ENCODE data around the gene WARS2. TPM values are rescaled to one million over a fixed set of nuclear protein-coding genes. Genes with fewer than 3 reads are reported as not detected.
A peak's percentile ranks its signal among the peaks of the same experiment; 100 is the strongest.

The WARS2 gene
- total RNA-seq, 6 experiments from 2014 or later: 4.3 to 8.7 (median 6.2) TPM

- ATAC-seq (no peak), DNase-seq (no peak)
- 89% methylated on average over 1 of the region's 1 CpG for WGBS (ENCODE audit: insufficient coverage, low coverage, low lambda C conversion rate, missing lambda C conversion rate)
- TF ChIP-seq, protein P1, sequence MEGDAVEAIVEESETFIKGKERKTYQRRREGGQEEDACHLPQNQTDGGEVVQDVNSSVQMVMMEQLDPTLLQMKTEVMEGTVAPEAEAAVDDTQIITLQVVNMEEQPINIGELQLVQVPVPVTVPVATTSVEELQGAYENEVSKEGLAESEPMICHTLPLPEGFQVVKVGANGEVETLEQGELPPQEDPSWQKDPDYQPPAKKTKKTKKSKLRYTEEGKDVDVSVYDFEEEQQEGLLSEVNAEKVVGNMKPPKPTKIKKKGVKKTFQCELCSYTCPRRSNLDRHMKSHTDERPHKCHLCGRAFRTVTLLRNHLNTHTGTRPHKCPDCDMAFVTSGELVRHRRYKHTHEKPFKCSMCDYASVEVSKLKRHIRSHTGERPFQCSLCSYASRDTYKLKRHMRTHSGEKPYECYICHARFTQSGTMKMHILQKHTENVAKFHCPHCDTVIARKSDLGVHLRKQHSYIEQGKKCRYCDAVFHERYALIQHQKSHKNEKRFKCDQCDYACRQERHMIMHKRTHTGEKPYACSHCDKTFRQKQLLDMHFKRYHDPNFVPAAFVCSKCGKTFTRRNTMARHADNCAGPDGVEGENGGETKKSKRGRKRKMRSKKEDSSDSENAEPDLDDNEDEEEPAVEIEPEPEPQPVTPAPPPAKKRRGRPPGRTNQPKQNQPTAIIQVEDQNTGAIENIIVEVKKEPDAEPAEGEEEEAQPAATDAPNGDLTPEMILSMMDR (IDR thresholded peaks at IDR 0.05): no peak
- no peak for TF ChIP-seq POLR2A (IDR thresholded peaks at IDR 0.05)
- H3K27me3 ChIP-seq: no peaks in the 10 kb centered on the region
- no peak overlapping the region for H3K4me3 ChIP-seq
- intact Hi-C loops (cut with DNase I): no loop called here
- H3K36me3 ChIP-seq: no peaks in the 10 kb centered on the region
- no peaks in the 10 kb centered on the region for H3K9me3 ChIP-seq
- no peak overlapping the region for H3K27ac ChIP-seq
- peaks cover 0 to 15% (median 7%) of the 10 kb centered on the region in 4 donors for H3K4me1 ChIP-seq
These were observed 3.3 kb upstream of the WARS2 start for GRCh38 chr1:119143706-119144105.

GRCh38 chr1:119141660-119142059 is 1.2 kb upstream of the WARS2 start:
- 100% methylated on average over 1 of the region's 1 CpG for WGBS (ENCODE audit: insufficient coverage, low coverage, low lambda C conversion rate, missing lambda C conversion rate)
- Histone ChIP-seq H3K4me3 (no peak overlapping the region), H3K27ac (no peak overlapping the region)

DNA sequence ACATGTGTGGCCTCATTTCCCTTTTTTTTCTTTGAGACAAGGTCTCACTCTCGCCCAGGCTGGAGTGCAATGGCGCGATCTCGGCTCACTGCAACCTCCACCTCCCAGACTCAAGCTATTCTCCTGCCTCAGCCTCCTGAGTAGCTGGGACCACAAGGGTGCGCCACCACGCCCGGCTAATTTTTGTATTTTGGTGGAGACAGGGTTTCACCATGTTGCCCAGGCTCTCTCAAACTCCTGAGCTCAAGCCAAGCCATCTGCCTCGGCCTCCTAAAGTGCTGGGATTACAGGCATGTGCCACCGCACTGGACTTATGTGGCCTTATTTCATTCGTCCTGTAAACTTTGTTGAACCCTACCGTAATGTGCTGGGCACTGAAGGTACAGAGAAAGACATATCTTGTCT is 569 bp upstream of the WARS2 start:
- intact Hi-C loops (cut with DNase I): no loop called here
- ATAC-seq: no peak
- TF ChIP-seq, protein P1 (IDR thresholded peaks at IDR 0.05): no peak
- TF ChIP-seq POLR2A (IDR thresholded peaks at IDR 0.05): no peak
- peak in 1 of 3 donors; percentile 21 for DNase-seq
- Histone ChIP-seq H3K4me1 (peaks cover 0 to 15% (median 7%) of the 10 kb centered on the region in 4 donors), H3K27me3 (no peaks in the 10 kb centered on the region), H3K36me3 (no peaks in the 10 kb centered on the region), H3K4me3 (peak overlapping the region; percentile 48 to 69 (median 68)), H3K9me3 (no peaks in the 10 kb centered on the region), H3K27ac (peak overlapping the region; percentile 92 to 98 (median 97))
- 52% methylated on average over 11 of the region's 11 CpGs for WGBS (ENCODE audit: insufficient coverage, low coverage, low lambda C conversion rate, missing lambda C conversion rate)

More at GRCh38 chr1:119141660-119142059, 1.2 kb upstream of the WARS2 start:
- Histone ChIP-seq H3K36me3 (no peaks in the 10 kb centered on the region), H3K27me3 (no peaks in the 10 kb centered on the region), H3K9me3 (no peaks in the 10 kb centered on the region), H3K4me1 (peaks cover 0 to 15% (median 7%) of the 10 kb centered on the region in 4 donors)
- no peak for TF ChIP-seq POLR2A (IDR thresholded peaks at IDR 0.05)
- TF ChIP-seq, protein P1 (IDR thresholded peaks at IDR 0.05): no peak
- ATAC-seq (no peak), DNase-seq (no peak)
- intact Hi-C loops (cut with DNase I): no loop called here

DNA sequence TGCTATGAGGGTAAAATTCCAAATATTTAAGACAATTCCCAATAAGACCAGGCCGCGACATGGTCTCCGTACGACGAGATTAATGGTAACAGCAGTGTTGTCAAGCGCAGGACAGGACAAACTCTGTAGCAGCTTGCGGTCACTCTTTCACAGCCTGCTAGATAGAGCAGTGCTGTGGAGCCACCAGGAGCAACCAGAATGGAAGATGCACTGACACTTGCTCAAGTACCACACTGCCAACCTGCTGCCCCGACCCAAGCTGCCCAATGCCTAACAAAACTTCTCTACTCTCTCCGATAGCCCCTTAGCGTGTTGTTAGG is 636 bp downstream of the WARS2 start:
- WGBS (ENCODE audit: insufficient coverage, low coverage, low lambda C conversion rate, missing lambda C conversion rate): 6% methylated on average over 10 of the region's 10 CpGs
- Histone ChIP-seq H3K9me3 (no peaks in the 10 kb centered on the region), H3K4me1 (peaks cover 0 to 15% (median 7%) of the 10 kb centered on the region in 4 donors), H3K27ac (peak overlapping the region; percentile 92 to 98 (median 97)), H3K36me3 (no peaks in the 10 kb centered on the region), H3K4me3 (peak overlapping the region; percentile 48 to 69 (median 68)), H3K27me3 (no peaks in the 10 kb centered on the region)
- DNase-seq (no peak), ATAC-seq (peak; percentile 12 to 40 (median 28))
- intact Hi-C loops (cut with DNase I): no loop called here
- TF ChIP-seq, protein P1 (IDR thresholded peaks at IDR 0.05): no peak
- TF ChIP-seq POLR2A (IDR thresholded peaks at IDR 0.05): no peak

- WGBS (ENCODE audit: insufficient coverage, low coverage, low lambda C conversion rate, missing lambda C conversion rate): 17% methylated on average over 5 of the region's 5 CpGs
- intact Hi-C loops (cut with DNase I): no loop called here
- ATAC-seq: no peak
These were observed 1.1 kb downstream of the WARS2 start for GRCh38 chr1:119139403-119139802.

More at GRCh38 chr1:119139403-119139802, 1.1 kb downstream of the WARS2 start:
- H3K9me3 ChIP-seq: no peaks in the 10 kb centered on the region
- no peak for DNase-seq
- TF ChIP-seq, protein P1 (IDR thresholded peaks at IDR 0.05): no peak
- TF ChIP-seq POLR2A (IDR thresholded peaks at IDR 0.05): no peak
- no peaks in the 10 kb centered on the region for H3K27me3 ChIP-seq
- H3K4me3 ChIP-seq: peak overlapping the region; percentile 48 to 69 (median 68)
- no peaks in the 10 kb centered on the region for H3K36me3 ChIP-seq
- peaks cover 0 to 15% (median 7%) of the 10 kb centered on the region in 4 donors for H3K4me1 ChIP-seq
- H3K27ac ChIP-seq: peak overlapping the region; percentile 92 to 98 (median 97)

All from right lobe of liver (tissue), 6 donors.